HS-27A (cell line): Measurements from ENCODE around the gene MLPH.

Experiments
- DNase-seq: peaks from one replicate; pipeline ENCODE4 v3.0.0-alpha.2; 2012; ENCODE audit warnings: low read depth, missing footprints

MLPH gene

GRCh38 chr2:237568121-237568660 lies 81.1 kb downstream of the MLPH start:
- no peak for DNase-seq

GRCh38 chr2:237569041-237569440 lies 82.0 kb downstream of the MLPH start:
- no peak for DNase-seq

GRCh38 chr2:237569896-237570295 lies 82.8 kb downstream of the MLPH start:
- no peak for DNase-seq

GRCh38 chr2:237570776-237571335 lies 83.8 kb downstream of the MLPH start:
- DNase-seq = no peak

- no peak for DNase-seq
Measured at GRCh38 chr2:237571551-237571950, 84.5 kb downstream of the MLPH start.

- DNase-seq = peak; percentile 2
Measured at GRCh38 chr2:237572021-237572741, 85.1 kb downstream of the MLPH start.

GRCh38 chr2:237572742-237573101 lies 85.7 kb downstream of the MLPH start:
- no peak for DNase-seq

- no peak for DNase-seq
Measured at GRCh38 chr2:237573721-237574415, 86.8 kb downstream of the MLPH start.

GRCh38 chr2:237574467-237574866 lies 87.4 kb downstream of the MLPH start:
- no peak for DNase-seq

GRCh38 chr2:237574894-237575868 lies 88.1 kb downstream of the MLPH start:
- DNase-seq = no peak

GRCh38 chr2:237575869-237576862 lies 89.1 kb downstream of the MLPH start:
- no peak for DNase-seq

- no peak for DNase-seq
Measured at GRCh38 chr2:237576974-237577373, 89.9 kb downstream of the MLPH start.

GRCh38 chr2:237577458-237577857 lies 90.4 kb downstream of the MLPH start:
- no peak for DNase-seq

- DNase-seq = no peak
Measured at GRCh38 chr2:237577956-237578870, 91.2 kb downstream of the MLPH start.

- no peak for DNase-seq
Measured at GRCh38 chr2:237581326-237581725, 94.3 kb downstream of the MLPH start.

- no peak for DNase-seq
Measured at GRCh38 chr2:237581751-237582746, 95.0 kb downstream of the MLPH start.

- DNase-seq = no peak
Measured at GRCh38 chr2:237583385-237584295, 96.6 kb downstream of the MLPH start.
